ENCODE data around the gene TAF13. TPM values are rescaled to one million over a fixed set of nuclear protein-coding genes. Genes with fewer than 3 reads are reported as not detected.

Gene TAF13
- polyA plus RNA-seq, 1 experiment, result 81.9 TPM

GRCh38 chr1:109104364-109105151, 28.8 kb upstream of the TAF13 start:
- Histone ChIP-seq H3K9me3 (ENCODE audit: control insufficient read depth, insufficient read depth, low read length) (peaks cover 3% of the 10 kb centered on the region; the same call in 1 of the 2 replicates), H3K27ac (ENCODE audit: low read depth, low read length) (no peak overlapping the region), H3K4me3 (ENCODE audit: low read depth, low read length) (no peak overlapping the region), H3K27me3 (ENCODE audit: control insufficient read depth, insufficient read depth, low read length) (no peaks in the 10 kb centered on the region)
- no peak for TF ChIP-seq CTCF (IDR thresholded peaks at IDR 0.05; ENCODE audit: low read depth, low read length)
- DNase-seq (ENCODE audit: low read depth, low spot score), result no peak
- ChIA-PET CTCF (interaction anchor here (0.5 to 1.4 kb wide), 4 partner anchors 9 to 274 kb away, joined by 3 to 6 read pairs (median 3); no protein-coding TSS in a partner anchor), POLR2A (interaction anchor here (0.5 kb wide), 1 partner anchor 138 kb away, joined by 7 read pairs; no protein-coding TSS in a partner anchor)

- Histone ChIP-seq H3K9me3 (ENCODE audit: control insufficient read depth, insufficient read depth, low read length) (peaks cover 3% of the 10 kb centered on the region; the same call in 1 of the 2 replicates), H3K27ac (ENCODE audit: low read depth, low read length) (peak overlapping the region; percentile 75), H3K27me3 (ENCODE audit: control insufficient read depth, insufficient read depth, low read length) (no peaks in the 10 kb centered on the region), H3K4me3 (ENCODE audit: low read depth, low read length) (peak overlapping the region; percentile 97)
- CTCF ChIA-PET, result interaction anchor here (0.6 to 5.1 kb wide), 38 partner anchors 9 to 429 kb away, joined by 3 to 62 read pairs (median 4); partner anchors contain the start of genes ELAPOR1, SARS1, TAF13 and TMEM167B
- TF ChIP-seq CTCF (IDR thresholded peaks at IDR 0.05; ENCODE audit: low read depth, low read length), result peak; percentile 84
- peak; percentile 94 for DNase-seq (ENCODE audit: low read depth, low spot score)
- POLR2A ChIA-PET, result interaction anchor here (0.6 to 2.3 kb wide), 34 partner anchors 9 to 562 kb away, joined by 3 to 55 read pairs (median 4); partner anchors contain the start of genes PRPF38B, SARS1, TAF13 and TMEM167B
Measured at GRCh38 chr1:109099938-109100773, 24.4 kb upstream of the TAF13 start.

- ChIA-PET CTCF (interaction anchor here (1.4 kb wide), 1 partner anchor 105 kb away, joined by 3 read pairs; no protein-coding TSS in a partner anchor), POLR2A (interaction anchor here (0.6 kb wide), 1 partner anchor 13 kb away, joined by 7 read pairs; no protein-coding TSS in a partner anchor)
- Histone ChIP-seq H3K9me3 (ENCODE audit: control insufficient read depth, insufficient read depth, low read length) (no peaks in the 10 kb centered on the region; the same call in 1 of the 2 replicates), H3K27me3 (ENCODE audit: control insufficient read depth, insufficient read depth, low read length) (no peaks in the 10 kb centered on the region), H3K27ac (ENCODE audit: low read depth, low read length) (no peak overlapping the region), H3K4me3 (ENCODE audit: low read depth, low read length) (no peak overlapping the region)
- no peak for DNase-seq (ENCODE audit: low read depth, low spot score)
- no peak for TF ChIP-seq CTCF (IDR thresholded peaks at IDR 0.05; ENCODE audit: low read depth, low read length)
Measured at GRCh38 chr1:109096120-109096519, 20.3 kb upstream of the TAF13 start.

DNA sequence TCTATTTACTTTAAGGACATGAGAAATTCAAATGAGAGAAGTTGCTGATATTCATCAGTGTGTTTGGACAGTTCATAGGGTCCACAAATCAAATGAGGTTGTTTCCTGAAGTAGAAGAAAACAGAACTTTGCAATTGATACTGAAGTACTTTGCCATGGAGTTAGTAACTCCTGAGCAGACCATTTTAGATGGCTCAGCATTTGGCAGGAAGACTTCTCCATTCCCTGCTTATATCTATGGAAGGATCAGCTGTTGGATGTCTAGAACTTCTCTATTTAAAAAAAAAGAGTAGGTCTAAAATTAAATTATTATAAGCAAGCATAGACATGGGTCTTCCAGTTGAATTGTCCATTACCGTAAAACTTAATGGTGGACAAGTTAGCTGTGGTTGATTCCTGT, 19.8 kb upstream of the TAF13 start:
- H3K27me3 ChIP-seq (ENCODE audit: control insufficient read depth, insufficient read depth, low read length), result no peaks in the 10 kb centered on the region
- no peaks in the 10 kb centered on the region; the same call in 1 of the 2 replicates for H3K9me3 ChIP-seq (ENCODE audit: control insufficient read depth, insufficient read depth, low read length)
- ChIA-PET CTCF (interaction anchor here (1.4 kb wide), 1 partner anchor 106 kb away, joined by 3 read pairs; no protein-coding TSS in a partner anchor), POLR2A (no interaction called here)
- no peak for DNase-seq (ENCODE audit: low read depth, low spot score)
- H3K27ac ChIP-seq (ENCODE audit: low read depth, low read length), result no peak overlapping the region
- TF ChIP-seq CTCF (IDR thresholded peaks at IDR 0.05; ENCODE audit: low read depth, low read length), result no peak
- H3K4me3 ChIP-seq (ENCODE audit: low read depth, low read length), result no peak overlapping the region

All from AG04450 (cell line).